K562 (cell line): ENCODE results near the gene ERN1. TPM values are rescaled to one million over a fixed set of nuclear protein-coding genes. Genes with fewer than 3 reads are reported as not detected.

Source experiments
- ATAC-seq: fragments of 200-7000 bp; cut with Tn5 transposase; 3 replicates; pipeline ENCODE4 v1.9.1; 2020; ENCODE audit warnings: moderate library complexity
- BruUV-seq: library from RNA; stranded (reverse); fragments of 400-500 nt; replicated peaks from 2 replicates; lab custom pipeline; 2021; lab: Mats Ljungman, UMichigan
- CTCF ChIA-PET: fragments of 300-600 bp; formaldehyde crosslinking; extraction: SDS; loops from one replicate; lab custom pipeline; 2021; ENCODE audit warnings: low intra/inter-chr PET ratio; lab: Yijun Ruan, JAX
- POLR2A ChIA-PET: fragments of 300-600, 350-650 bp; sonication (Branson Sonifier 250); formaldehyde crosslinking; extraction: SDS; loops from one replicate; lab custom pipeline; 2021; ENCODE audit warnings: antibody characterized with exemption, inconsistent platforms; lab: Yijun Ruan, JAX
- DNase-seq, 4 experiments: peaks; one replicate each; pipeline versions ENCODE4 v3.0.0 to v3.0.0-alpha.2; 2011 to 2018; ENCODE audit warnings: low spot score in 3 of 4, mixed read lengths in 3 of 4; ENCODE audit errors: extremely low read depth in 1 of 4
- FAIRE-seq: peaks from 2 replicates; lab custom pipeline; 2011; peaks lifted over from hg19 to GRCh38; lab: Jason Lieb, UNC
- H2AFZ ChIP-seq: 2 replicates; pipeline ENCODE4 v1.6.0; 2011; ENCODE audit warnings: low read depth, low read length, control low read depth, inconsistent platforms
- H3K27ac ChIP-seq: fragments of 200-600 bp; 3 replicates; pipeline ENCODE4 v1.8.0; 2011; ENCODE audit warnings: low read depth, mild to moderate bottlenecking, control low read depth, inconsistent platforms, low read length, moderate library complexity, mixed read lengths; ENCODE audit errors: extremely low read depth
- H3K27me3 ChIP-seq, 2 experiments: fragments of 300-600 bp in 1 of 2; 2 replicates in 1 of 2; 3 replicates in 1 of 2; pipeline versions ENCODE4 v1.6.0 to v1.8.0; 2011; ENCODE audit warnings: inconsistent platforms in 2 of 2, low read length in 2 of 2, mild to moderate bottlenecking in 1 of 2, mixed read lengths in 1 of 2, moderate library complexity in 1 of 2; ENCODE audit not compliant: control insufficient read depth in 2 of 2, insufficient read depth in 2 of 2
- H3K36me3 ChIP-seq: fragments of 300-600 bp; 3 replicates; pipeline ENCODE4 v1.8.0; 2011; ENCODE audit warnings: mild to moderate bottlenecking, low read length, inconsistent platforms; ENCODE audit not compliant: control insufficient read depth, insufficient read depth
- H3K4me1 ChIP-seq, 2 experiments: fragments of 200-600 bp in 1 of 2; replicated peaks in 1 of 2; 2 replicates in 1 of 2; 3 replicates in 1 of 2; pipeline versions ENCODE4 v1.5.1 to v1.8.0; 2011; ENCODE audit warnings: inconsistent platforms in 2 of 2, low read length in 2 of 2, mild to moderate bottlenecking in 1 of 2, mixed read lengths in 1 of 2, moderate library complexity in 1 of 2; ENCODE audit not compliant: control insufficient read depth in 2 of 2, insufficient read depth in 2 of 2
- H3K4me2 ChIP-seq: 2 replicates; pipeline ENCODE4 v1.6.1; 2011; ENCODE audit warnings: low read length, control low read depth, inconsistent platforms, mixed read lengths; ENCODE audit not compliant: insufficient read depth
- H3K4me3 ChIP-seq: fragments of 200-600 bp; sonication (generic), shearing (Covaris generic); 2 replicates; pipeline ENCODE4 v1.5.1; 2016; ENCODE audit warnings: control low read depth, inconsistent platforms
- H3K79me2 ChIP-seq: fragments of 200-600 bp; 3 replicates; pipeline ENCODE4 v1.8.0; 2011; ENCODE audit warnings: low read length, inconsistent platforms; ENCODE audit not compliant: control insufficient read depth, insufficient read depth
- H3K9ac ChIP-seq, 2 experiments: 2 replicates each; pipeline versions ENCODE4 v1.6.0 to v1.6.1; 2011; ENCODE audit warnings: low read depth in 2 of 2, low read length in 2 of 2, control low read depth in 1 of 2, inconsistent platforms in 1 of 2, mild to moderate bottlenecking in 1 of 2, mixed read lengths in 1 of 2; ENCODE audit not compliant: insufficient read depth in 1 of 2
- H3K9me1 ChIP-seq: one replicate; pipeline ENCODE4 v1.6.0; 2011; ENCODE audit warnings: inconsistent platforms, mild to moderate bottlenecking, low read length, moderate library complexity; ENCODE audit not compliant: control insufficient read depth, insufficient read depth
- H3K9me3 ChIP-seq: replicated peaks from 2 replicates; pipeline ENCODE4 v1.5.1; 2011; ENCODE audit warnings: low read depth, low read length, inconsistent platforms; ENCODE audit not compliant: control insufficient read depth, insufficient read depth
- H4K20me1 ChIP-seq: replicated peaks from 2 replicates; pipeline ENCODE4 v1.6.1; 2011; ENCODE audit warnings: low read length, inconsistent platforms, mixed read lengths; ENCODE audit not compliant: control insufficient read depth, insufficient read depth
- DIDO1 ChIP-seq: fragments of 450-650 bp; IDR thresholded peaks from 2 replicates; pipeline ENCODE4 v1.6.1; 2016; ENCODE audit warnings: low read depth, missing biosample characterization, missing genetic modification characterization
- ELK1 ChIP-seq: sonication (generic); formaldehyde crosslinking; IDR thresholded peaks from 2 replicates; pipeline ENCODE4 v1.8.1; 2022; ENCODE audit warnings: missing genetic modification reagents
- ERF ChIP-seq: fragments of 450-650 bp; formaldehyde crosslinking; IDR thresholded peaks from 2 replicates; pipeline ENCODE4 v1.4.0; 2020; ENCODE audit warnings: mild to moderate bottlenecking, mixed read lengths
- ETS2 ChIP-seq: IDR thresholded peaks from 2 replicates; pipeline ENCODE4 v1.6.1; 2016; ENCODE audit warnings: borderline replicate concordance, missing genetic modification characterization, mild to moderate bottlenecking, moderate library complexity, missing compliant biosample characterization; ENCODE audit not compliant: poor library complexity, severe bottlenecking
- ETV1 ChIP-seq: fragments of 450-650 bp; conservative IDR thresholded peaks from 2 replicates; pipeline ENCODE4 v1.6.1; 2016; ENCODE audit warnings: missing genetic modification characterization, control low read depth, low read depth, missing compliant biosample characterization
- MEIS2 ChIP-seq: fragments of 450-650 bp; IDR thresholded peaks from 2 replicates; pipeline ENCODE4 v1.6.1; 2014; ENCODE audit warnings: mild to moderate bottlenecking; ENCODE audit not compliant: partially characterized antibody
- ZBTB1 ChIP-seq: sonication (generic); formaldehyde crosslinking; IDR thresholded peaks from 2 replicates; pipeline ENCODE4 v1.8.1; 2023; ENCODE audit warnings: missing genetic modification reagents, low read depth, mild to moderate bottlenecking, borderline replicate concordance
- ZKSCAN8 ChIP-seq: fragments of 200-800 bp; sonication (Bioruptor generic); IDR thresholded peaks from 2 replicates; pipeline ENCODE4 v1.6.1; 2016; ENCODE audit warnings: missing genetic modification characterization, missing compliant biosample characterization
- ZNF3 ChIP-seq: fragments of 250-450 bp; sonication (Bioruptor Pico); IDR thresholded peaks from 2 replicates; pipeline ENCODE4 v1.5.0; 2021; ENCODE audit warnings: mild to moderate bottlenecking, moderate library complexity
- ZNF318 ChIP-seq, 2 experiments: fragments of 450-650 bp; IDR thresholded peaks; 2 replicates each; pipeline ENCODE4 v1.6.1; 2016; ENCODE audit warnings: mild to moderate bottlenecking in 2 of 2, borderline replicate concordance in 1 of 2, low read depth in 1 of 2, moderate library complexity in 1 of 2
- ZSCAN32 ChIP-seq: fragments of 450-650 bp; formaldehyde crosslinking; IDR thresholded peaks from 2 replicates; pipeline ENCODE4 v1.4.0; 2020; ENCODE audit warnings: mild to moderate bottlenecking, moderate library complexity
- WGBS: fragments of 100-300 bp; shearing (Covaris generic); methylation state at CpG from one replicate; pipeline ENCODE4 v1.1.6; 2016; ENCODE audit warnings: low coverage, mixed read lengths; ENCODE audit not compliant: insufficient coverage; ENCODE audit errors: missing lambda C conversion rate; 5-methylcytosine and 5-hydroxymethylcytosine counted together
- in situ Hi-C: fragments of 300-500 bp; cut with MboI; formaldehyde crosslinking; loops from 4 replicates; pipeline ENCODE4 v1.15.0; 2018; ENCODE audit warnings: inconsistent platforms, mixed read lengths
- intact Hi-C: fragments of 100-400 bp; cut with micrococcal nuclease; formaldehyde crosslinking; loops from 2 replicates; pipeline ENCODE4 v1.14.2; 2022
- polyA plus RNA-seq, 8 experiments: library from polyadenylated mRNA; depleted of rRNA in 4 of 8; stranded (reverse) in 5 of 8; unstranded in 3 of 8; fragments of >200 nt; fragmentation: Nextera tagmentation in 2 of 8; fragmentation: Illumina TruSeq in 1 of 8; extraction: Ambion mirVana in 2 of 8; extraction: Trizol in 1 of 8; gene quantifications; 2 replicates each; pipeline versions ENCODE4 v1.2.1 to v1.2.3, GENCODE V29; 2011 to 2014; ENCODE audit warnings: inconsistent platforms in 1 of 8, missing spikeins in 1 of 8
- total RNA-seq, 7 experiments: library from RNA; depleted of rRNA in 6 of 7; stranded (reverse); fragments of >200 nt in 6 of 7; fragmentation: Illumina TruSeq in 2 of 7; extraction: Trizol in 2 of 7; gene quantifications; 2 replicates each; pipeline versions ENCODE4 v1.2.1 to v1.2.3, GENCODE V29; 2011 to 2021; ENCODE audit warnings: low replicate concordance in 1 of 7

ERN1 gene
- total and polyA plus RNA-seq, 9 of the 15 experiments (the other 6 are each of a cell fraction or from before 2014, with no cell fraction given), result 2.1 to 22.5 (median 7.3) TPM

- in situ Hi-C loops (no loop called here), intact Hi-C loops (no loop called here)
- ChIA-PET POLR2A (interaction anchor here (1.0 to 1.3 kb wide), 2 partner anchors 14 to 66 kb away, joined by 3 to 4 read pairs; no protein-coding TSS in a partner anchor), CTCF (interaction anchor here (0.6 kb wide), 1 partner anchor 70 kb away, joined by 3 read pairs; no protein-coding TSS in a partner anchor)
- H3K27ac ChIP-seq, result no peak overlapping the region; the same call in 2 of the 3 replicates
- H3K79me2 ChIP-seq, result no peaks in the 10 kb centered on the region
- H3K4me1 ChIP-seq, result peaks cover 2 to 4% of the 10 kb centered on the region in 2 experiments; a peak in 3 of 5 replicates
- FAIRE-seq (peak; percentile 35), ATAC-seq (peak; percentile 89), DNase-seq (peak in 1 of 4 experiments; percentile 7)
- peak overlapping the region; percentile 83 for H2AFZ ChIP-seq
- no peaks in the 10 kb centered on the region for H4K20me1 ChIP-seq
- 16% methylated on average over 5 of the region's 5 CpGs for WGBS
- H3K27me3 ChIP-seq, result no peaks in the 10 kb centered on the region
- no peaks in the 10 kb centered on the region for H3K36me3 ChIP-seq
- H3K4me3 ChIP-seq, result no peak overlapping the region
- H3K4me2 ChIP-seq, result peak overlapping the region; percentile 7; the same call in 1 of the 2 replicates
- H3K9me1 ChIP-seq, result no peaks in the 10 kb centered on the region
- BruUV-seq, result no TSS peak
- H3K9ac ChIP-seq, result peak overlapping the region in 1 of 2 experiments; percentile 39; a peak in 1 of 4 replicates
- no peaks in the 10 kb centered on the region for H3K9me3 ChIP-seq
- TF ChIP-seq ZNF3 (CRISPR knock-in tag), result no peak
- peak; percentile 57 for TF ChIP-seq MEIS2
- TF ChIP-seq ZBTB1 (CRISPR knock-in tag), result no peak
- no peak for TF ChIP-seq ERF
- no peak for TF ChIP-seq ZSCAN32 (CRISPR knock-in tag)
- no peak for TF ChIP-seq DIDO1 (tag)
- TF ChIP-seq ZKSCAN8 (CRISPR knock-in tag), result 0 out of 2 replicates have a peak, but pooled peaks have one; percentile 29
- peak; percentile 59; the same call in 1 of the 2 replicates for TF ChIP-seq ETV1 (tag)
- no peak for TF ChIP-seq ELK1 (CRISPR knock-in tag)
- TF ChIP-seq ETS2 (tag), result no peak
- TF ChIP-seq ZNF318 (IDR thresholded peaks at IDR 0.05; ENCODE audit: borderline replicate concordance in 1 of 2, low read depth in 1 of 2), result no peak
Measured at GRCh38 chr17:64016231-64016784, 113.6 kb downstream of the ERN1 start.
